Mesodermal cell (in vitro differentiated cells): ENCODE measurements around the gene ANK3.
"Not testable (repeated sequence)": the region's sequence is repeated elsewhere in the genome, so short reads cannot be mapped to it uniquely, and the experiment has no call there.

Experiments used
- H3K27ac ChIP-seq: 2 replicates; pipeline ENCODE4 v1.7.0; 2013; ENCODE audit warnings: mild to moderate bottlenecking, low read depth, low read length, moderate library complexity; ENCODE audit not compliant: severe bottlenecking
- H3K36me3 ChIP-seq: 2 replicates; pipeline ENCODE4 v1.7.1; 2013; ENCODE audit warnings: mild to moderate bottlenecking, low read length, moderate library complexity; ENCODE audit not compliant: control insufficient read depth, insufficient read depth
- H3K4me1 ChIP-seq: one replicate; pipeline ENCODE4 v1.7.1; 2013; ENCODE audit warnings: mild to moderate bottlenecking, low read length; ENCODE audit not compliant: insufficient read depth, control insufficient read depth, poor library complexity, severe bottlenecking
- H3K4me3 ChIP-seq: 2 replicates; pipeline ENCODE4 v1.7.0; 2013; ENCODE audit warnings: low read length, control low read depth, mild to moderate bottlenecking; ENCODE audit not compliant: insufficient read depth, poor library complexity, severe bottlenecking; ENCODE audit errors: extremely low read depth
- H3K9me3 ChIP-seq: 2 replicates; pipeline ENCODE4 v1.7.1; 2013; ENCODE audit warnings: mild to moderate bottlenecking, low read length, moderate library complexity; ENCODE audit not compliant: control insufficient read depth
- WGBS, 2 experiments: methylation state at CpG; one replicate each; pipeline ENCODE4 v1.1.5; 2013; ENCODE audit warnings: missing lambda C conversion rate in 2 of 2; ENCODE audit not compliant: insufficient coverage in 2 of 2; 5-methylcytosine and 5-hydroxymethylcytosine counted together

Gene ANK3

GRCh38 chr10:60040014-60040662 lies 349.5 kb downstream of the ANK3 start:
- peaks cover 17% of the 10 kb centered on the region for H3K4me1 ChIP-seq
- H3K9me3 ChIP-seq: no peaks in the 10 kb centered on the region
- peaks cover 2% of the 10 kb centered on the region for H3K36me3 ChIP-seq
- H3K4me3 ChIP-seq: no peak overlapping the region
- WGBS, 2 experiments: 89 to 100% methylated on average over 2 of the region's 3 CpGs
- H3K27ac ChIP-seq: no peak overlapping the region

GRCh38 chr10:60035984-60036383 lies 353.7 kb downstream of the ANK3 start:
- Histone ChIP-seq H3K4me3 (no peak overlapping the region), H3K9me3 (no peaks in the 10 kb centered on the region), H3K4me1 (no peaks in the 10 kb centered on the region), H3K27ac (no peak overlapping the region), H3K36me3 (peaks cover 2% of the 10 kb centered on the region)
- 100% methylated on average over 1 of the region's 1 CpG; no CpG with 5 or more reads in 1 of the 2 experiments for WGBS, 2 experiments

GRCh38 chr10:60035375-60035774 lies 354.3 kb downstream of the ANK3 start:
- 84 to 97% methylated on average over 3 to 5 of the region's 5 CpGs for WGBS, 2 experiments
- H3K36me3 ChIP-seq, H3K27ac ChIP-seq, H3K9me3 ChIP-seq, H3K4me3 ChIP-seq, H3K4me1 ChIP-seq: not testable (repeated sequence)

GRCh38 chr10:60032723-60033122 lies 357.0 kb downstream of the ANK3 start:
- no peaks in the 10 kb centered on the region for H3K9me3 ChIP-seq
- no peak overlapping the region for H3K4me3 ChIP-seq
- H3K27ac ChIP-seq: no peak overlapping the region
- H3K36me3 ChIP-seq: peaks cover 2% of the 10 kb centered on the region
- no CpG with 5 or more reads among the region's 1 CpG for WGBS, 2 experiments
- no peaks in the 10 kb centered on the region for H3K4me1 ChIP-seq

- H3K4me1 ChIP-seq: no peaks in the 10 kb centered on the region
- H3K9me3 ChIP-seq: no peaks in the 10 kb centered on the region
- no peak overlapping the region for H3K4me3 ChIP-seq
- H3K36me3 ChIP-seq: no peaks in the 10 kb centered on the region
- H3K27ac ChIP-seq: no peak overlapping the region
These were observed 358.0 kb downstream of the ANK3 start for GRCh38 chr10:60031664-60032063.

GRCh38 chr10:60031183-60031582 lies 358.5 kb downstream of the ANK3 start:
- no peaks in the 10 kb centered on the region for H3K4me1 ChIP-seq
- no peak overlapping the region for H3K27ac ChIP-seq
- no CpG with 5 or more reads among the region's 1 CpG for WGBS, 2 experiments
- H3K36me3 ChIP-seq: no peaks in the 10 kb centered on the region
- no peaks in the 10 kb centered on the region for H3K9me3 ChIP-seq
- no peak overlapping the region for H3K4me3 ChIP-seq

GRCh38 chr10:60029475-60029874 lies 360.2 kb downstream of the ANK3 start:
- WGBS, 2 experiments: no CpG with 5 or more reads among the region's 6 CpGs

GRCh38 chr10:60028081-60028480 lies 361.6 kb downstream of the ANK3 start:
- Histone ChIP-seq H3K27ac (no peak overlapping the region), H3K4me3 (no peak overlapping the region), H3K36me3 (no peaks in the 10 kb centered on the region), H3K9me3 (no peaks in the 10 kb centered on the region), H3K4me1 (no peaks in the 10 kb centered on the region)
- WGBS, 2 experiments: no CpG with 5 or more reads among the region's 1 CpG

More at GRCh38 chr10:60029475-60029874, 360.2 kb downstream of the ANK3 start:
- Histone ChIP-seq H3K4me3 (no peak overlapping the region), H3K9me3 (no peaks in the 10 kb centered on the region), H3K4me1 (no peaks in the 10 kb centered on the region), H3K27ac (no peak overlapping the region), H3K36me3 (no peaks in the 10 kb centered on the region)

- Histone ChIP-seq H3K4me3 (no peak overlapping the region), H3K4me1 (no peaks in the 10 kb centered on the region), H3K9me3 (no peaks in the 10 kb centered on the region), H3K36me3 (no peaks in the 10 kb centered on the region), H3K27ac (no peak overlapping the region)
- WGBS, 2 experiments: 100% methylated on average over 1 of the region's 1 CpG; no CpG with 5 or more reads in 1 of the 2 experiments
These were observed 364.4 kb downstream of the ANK3 start for GRCh38 chr10:60025279-60025678.

- H3K9me3 ChIP-seq: no peaks in the 10 kb centered on the region
- no peak overlapping the region for H3K4me3 ChIP-seq
- 100% methylated on average over 2 to 3 of the region's 4 CpGs for WGBS, 2 experiments
- H3K27ac ChIP-seq: no peak overlapping the region
- H3K4me1 ChIP-seq: no peaks in the 10 kb centered on the region
- no peaks in the 10 kb centered on the region for H3K36me3 ChIP-seq
These were observed 365.2 kb downstream of the ANK3 start for GRCh38 chr10:60024506-60024905.

- Histone ChIP-seq H3K27ac (no peak overlapping the region), H3K9me3 (no peaks in the 10 kb centered on the region), H3K4me3 (no peak overlapping the region), H3K4me1 (no peaks in the 10 kb centered on the region), H3K36me3 (no peaks in the 10 kb centered on the region)
- 90 to 100% methylated on average over 1 to 2 of the region's 2 CpGs for WGBS, 2 experiments
These were observed 366.4 kb downstream of the ANK3 start for GRCh38 chr10:60023155-60023877.
